NCI-H1417 (cell line): Measurements from ENCODE around the gene RNF115.

Experiments used
- DNase-seq, 3 experiments: peaks; one replicate each; lab custom pipeline; 2025; lab: John Stamatoyannopoulos, UW

Gene RNF115

DNA sequence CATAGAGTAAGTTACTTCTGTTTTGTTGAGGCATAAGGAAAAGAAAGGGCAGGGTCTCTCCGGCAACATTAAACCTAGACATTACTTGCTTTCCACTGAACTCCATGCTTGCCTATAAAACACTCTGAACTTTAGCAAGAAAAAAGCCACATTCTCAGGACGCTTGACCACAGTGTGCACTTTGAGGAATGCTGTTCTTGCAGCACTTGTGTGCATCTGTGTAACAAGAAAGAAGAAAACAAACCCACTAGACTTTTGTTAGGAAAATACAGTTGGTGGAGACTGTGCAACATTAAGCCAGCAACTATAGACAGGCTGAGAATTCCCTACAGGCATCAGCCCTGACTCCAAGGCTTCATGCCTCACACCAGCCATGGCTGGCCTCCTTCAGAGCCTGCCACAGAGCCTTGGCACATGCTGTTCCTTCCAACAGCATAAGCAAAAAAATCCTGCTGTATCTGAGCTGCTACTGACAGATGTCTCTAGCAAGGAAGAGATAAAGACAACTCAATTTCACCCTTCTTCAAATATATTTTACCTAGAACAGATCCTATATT lies 122.5 kb downstream of the RNF115 start:
- DNase-seq = no peak

DNA sequence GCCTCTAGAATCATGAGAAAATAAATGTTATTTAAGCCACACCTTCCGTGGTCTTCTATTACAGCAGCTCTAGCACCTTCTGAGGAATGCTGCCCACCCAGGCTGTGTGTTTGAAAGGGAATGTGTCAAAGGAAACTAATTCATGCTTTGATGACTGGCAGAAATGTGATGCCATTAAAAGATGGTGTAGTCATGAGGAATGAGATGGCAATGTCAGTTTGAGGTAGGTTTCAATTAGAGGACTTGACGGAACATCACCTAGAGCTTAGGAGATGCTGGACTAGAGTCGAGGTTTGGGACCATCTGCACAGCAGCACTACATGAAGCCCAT lies 127.3 kb downstream of the RNF115 start:
- no peak for DNase-seq

DNA sequence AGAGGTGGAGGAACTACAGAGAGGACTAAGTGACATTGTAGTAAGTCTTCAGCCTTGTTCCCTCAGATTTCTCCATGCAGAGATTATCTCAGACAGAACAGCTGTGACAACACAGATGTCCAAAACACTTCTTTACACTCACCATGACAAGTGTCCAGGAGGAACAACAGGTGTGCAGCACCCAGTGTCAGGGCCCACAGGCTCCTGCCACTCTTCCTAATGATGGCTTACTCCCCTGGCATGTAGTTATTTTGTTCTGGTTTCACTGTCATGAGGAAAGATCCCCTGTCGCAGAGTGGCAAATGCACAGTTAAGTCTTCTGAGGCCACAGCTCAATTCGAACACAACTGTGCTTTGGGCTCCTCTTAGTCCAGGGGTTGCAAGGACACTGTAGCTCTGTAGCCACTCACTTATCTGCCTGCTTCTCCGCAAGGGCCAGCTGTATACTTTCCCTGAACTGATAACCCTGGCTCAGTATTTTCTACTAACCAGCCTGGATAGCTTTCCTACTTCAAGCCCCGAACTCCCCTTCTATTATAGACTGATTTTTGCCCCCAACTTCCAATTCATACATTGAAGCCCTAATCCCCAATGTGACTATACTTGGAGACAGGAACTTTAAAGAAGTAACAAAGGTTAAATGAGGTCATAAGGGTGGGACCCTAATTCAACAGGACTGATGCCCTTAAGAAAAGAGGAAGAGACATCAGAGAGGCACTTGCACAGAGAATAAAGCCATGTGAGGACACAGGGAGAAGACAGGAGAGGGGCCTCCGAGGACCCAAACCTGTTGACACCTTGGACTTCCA lies 127.9 kb downstream of the RNF115 start:
- DNase-seq = peak in 1 of 3 experiments; percentile 44

DNA sequence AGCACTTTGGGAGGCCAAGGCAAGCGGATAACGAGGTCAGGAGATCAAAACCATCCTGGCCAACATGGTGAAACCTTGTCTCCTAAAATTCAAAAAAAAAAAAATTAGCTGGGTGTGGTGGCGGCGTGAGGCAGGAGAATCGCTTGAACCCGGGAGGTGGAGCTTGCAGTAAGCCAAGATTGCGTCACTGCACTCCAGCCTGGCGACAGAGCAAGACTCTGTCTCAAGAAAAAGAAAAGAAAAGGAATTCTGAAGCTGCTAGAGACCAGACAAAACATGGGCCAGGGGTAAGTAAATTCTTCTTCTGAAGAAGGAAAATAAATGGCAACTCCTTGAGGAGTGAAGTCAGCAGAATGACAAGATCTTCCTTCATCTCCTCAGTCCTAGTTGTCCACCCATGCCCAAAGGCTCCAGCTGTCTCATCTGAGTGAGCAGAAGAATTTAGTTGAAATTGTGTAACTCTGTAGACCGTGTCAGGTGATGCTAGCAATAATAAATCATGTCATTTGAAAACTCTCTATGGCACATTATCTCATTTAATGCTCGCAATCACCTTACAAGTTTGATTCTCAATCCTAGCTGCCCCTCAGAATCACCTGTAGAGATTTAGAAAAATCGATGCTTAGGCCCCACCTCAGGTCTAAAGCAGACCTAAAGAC lies 131.0 kb downstream of the RNF115 start:
- DNase-seq = no peak

DNA sequence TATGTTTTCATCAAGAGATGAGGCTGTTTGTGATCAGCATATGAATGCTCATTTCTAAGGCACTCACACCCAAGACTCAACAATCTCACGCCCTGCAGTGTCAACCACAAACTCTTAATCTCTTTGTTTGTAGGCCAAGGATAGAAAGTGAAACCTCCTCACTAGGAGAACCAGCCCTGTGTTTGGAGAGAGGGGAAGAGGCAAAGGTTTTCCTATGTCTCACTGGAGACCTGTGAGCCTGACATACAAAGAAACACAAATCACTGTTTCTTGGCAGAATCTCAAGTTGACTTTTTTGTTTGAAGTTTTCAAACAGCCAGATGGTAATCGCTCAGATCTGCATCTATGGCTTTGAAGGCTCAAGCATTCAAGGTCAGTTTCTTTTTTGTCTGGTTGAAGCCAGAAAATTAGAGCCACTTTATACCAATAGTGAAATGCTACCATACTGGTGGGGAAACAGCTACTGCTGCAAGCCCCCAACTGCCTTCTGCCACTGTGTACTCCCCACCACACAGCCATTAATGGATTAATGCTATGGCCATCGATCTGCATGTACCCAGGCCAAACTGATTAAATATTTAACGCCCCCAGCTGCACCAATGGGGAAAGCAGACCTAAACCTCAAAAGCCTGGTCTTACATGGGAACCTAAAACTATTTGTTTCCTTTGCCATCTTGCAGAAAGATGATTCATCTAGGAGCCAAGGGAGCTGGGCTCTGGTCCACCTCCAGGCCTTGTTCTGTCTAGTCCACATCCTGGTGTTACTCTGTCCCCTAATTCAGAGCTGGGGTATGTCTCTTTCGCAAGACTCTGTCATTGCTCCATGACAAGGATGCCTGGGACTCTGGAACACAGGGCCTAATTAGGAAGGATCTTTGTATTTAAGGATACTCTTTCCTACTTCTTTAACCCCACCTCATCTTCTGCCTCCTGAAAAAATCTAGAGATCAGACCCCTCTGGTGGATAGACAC lies 133.0 kb downstream of the RNF115 start:
- DNase-seq = no peak

DNA sequence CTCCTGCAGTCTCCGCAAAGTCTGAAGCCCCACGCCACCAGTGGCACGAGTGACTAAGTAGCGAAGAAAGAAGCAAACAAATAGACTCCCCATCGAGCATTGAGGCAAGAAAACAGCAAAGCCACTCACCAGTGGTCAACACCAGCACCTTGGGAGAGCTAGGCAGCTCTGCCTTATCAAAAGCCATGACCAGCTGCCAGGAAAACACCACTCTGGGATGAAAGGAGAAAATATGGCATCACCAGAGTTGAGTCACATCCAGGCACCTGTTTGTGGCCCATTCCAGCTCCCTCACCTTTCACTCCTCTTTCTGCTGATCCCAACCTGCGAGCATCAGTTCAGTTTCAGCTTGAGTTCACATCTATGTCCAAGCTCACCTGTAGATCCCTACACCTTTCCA lies 134.0 kb downstream of the RNF115 start:
- DNase-seq = no peak

DNA sequence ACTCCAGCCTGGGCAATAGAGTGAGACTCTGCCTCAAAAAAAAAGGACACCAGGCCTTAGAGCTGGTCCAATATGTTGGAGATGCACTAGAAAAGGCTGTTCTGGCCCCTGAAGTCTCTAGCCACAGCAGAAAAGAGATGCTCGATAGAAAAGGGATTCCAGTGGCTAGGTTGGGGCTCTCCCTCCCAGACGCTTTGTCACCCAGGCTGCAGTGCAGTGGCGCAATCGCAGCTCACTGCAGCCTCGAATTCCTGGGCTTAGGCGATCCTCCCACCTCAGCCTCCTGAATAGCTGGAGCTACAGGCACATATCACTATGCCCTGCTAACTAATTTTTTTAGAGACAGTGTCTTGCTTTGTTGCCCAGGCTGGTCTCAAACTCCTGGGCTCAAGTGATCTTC lies 135.0 kb downstream of the RNF115 start:
- DNase-seq = no peak
